GM21619 (cell line): ENCODE measurements around the gene KCNJ18.
A peak's percentile ranks its signal among the peaks of the same experiment; 100 is the strongest.
"Not testable (repeated sequence)": the region's sequence is repeated elsewhere in the genome, so short reads cannot be mapped to it uniquely, and the experiment has no call there.

ENCODE experiments used
- ATAC-seq: cut with Tn5 transposase; IDR thresholded peaks from one replicate; pipeline ENCODE4 v1.9.1; 2021; ENCODE audit not compliant: unreplicated experiment

The KCNJ18 gene

DNA sequence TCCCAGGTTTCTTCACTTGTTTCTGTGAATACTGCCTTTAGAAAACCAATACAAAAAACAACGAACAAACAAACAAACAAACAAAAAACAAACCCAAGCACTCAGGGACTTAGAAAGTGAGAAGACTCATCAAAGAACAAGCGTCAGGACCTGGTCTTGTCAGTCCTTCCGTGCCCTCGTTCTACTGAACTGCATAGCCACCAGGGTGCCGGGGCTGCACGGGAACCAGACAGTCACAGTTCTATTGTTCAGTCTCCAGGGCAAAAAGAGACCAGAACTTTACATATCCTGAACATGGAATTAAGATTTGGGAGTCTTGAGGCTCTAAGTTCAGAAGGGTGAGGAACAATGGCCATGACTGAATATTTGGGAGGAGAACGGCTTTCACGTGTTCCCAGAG is 28.2 kb downstream of the KCNJ18 start:
- not testable (repeated sequence) for ATAC-seq

DNA sequence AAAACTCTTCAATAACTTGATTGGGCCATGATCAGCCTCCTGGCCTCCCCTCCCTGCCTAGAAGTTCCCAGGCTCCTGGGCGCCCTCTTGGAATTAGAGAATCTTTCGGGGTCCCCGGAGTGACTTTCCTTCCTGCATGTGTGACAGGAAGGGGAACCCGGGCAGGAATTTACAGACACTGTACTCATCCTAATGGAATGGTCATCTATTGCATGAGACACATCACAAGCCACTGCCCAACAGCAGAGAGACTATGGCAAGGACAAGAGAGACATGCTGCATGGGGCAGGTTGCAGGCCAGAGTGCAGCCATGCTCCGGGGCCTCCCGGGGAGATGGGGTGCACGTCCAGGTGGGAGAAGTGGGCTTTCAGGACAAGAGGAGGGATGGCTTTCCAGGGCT is 29.9 kb downstream of the KCNJ18 start:
- ATAC-seq, result not testable (repeated sequence)

DNA sequence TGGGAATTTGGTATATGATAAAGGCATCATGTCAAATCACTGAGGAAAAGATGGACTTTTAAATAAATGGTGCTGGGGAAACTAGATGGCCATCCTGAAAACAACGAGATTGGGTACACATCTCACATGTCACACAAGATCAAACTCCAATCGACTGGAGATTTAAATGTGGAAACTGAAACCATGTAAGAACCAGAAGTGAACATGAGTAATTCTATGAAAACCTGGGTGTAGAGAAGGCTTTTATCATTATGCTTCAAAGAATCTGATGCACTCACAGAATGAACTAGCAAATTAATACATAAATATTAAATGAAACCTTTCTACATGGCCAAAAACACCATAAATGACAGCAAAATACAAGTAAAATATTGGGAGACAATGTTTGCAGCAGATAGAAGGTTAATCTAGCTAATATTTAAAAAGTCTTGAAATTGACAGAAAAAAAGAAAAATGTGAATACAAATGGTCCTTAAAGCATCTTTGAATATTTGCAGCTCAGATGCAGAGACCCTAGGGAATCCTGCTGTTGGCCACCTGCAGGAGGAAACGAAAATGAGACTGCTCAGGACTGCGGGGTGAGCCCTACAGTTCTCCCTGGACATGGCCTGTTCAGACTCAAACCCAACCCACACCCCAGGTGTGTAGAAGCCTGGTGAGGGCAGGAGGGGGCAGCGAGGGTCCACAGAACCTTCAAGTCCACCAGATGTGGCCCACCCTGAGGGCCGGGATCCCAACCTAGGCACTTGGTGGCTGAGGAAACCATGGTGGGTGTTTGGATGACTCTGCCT is 32.1 kb downstream of the KCNJ18 start:
- ATAC-seq, result not testable (repeated sequence)

- ATAC-seq, result not testable (repeated sequence)
Measured at GRCh38 chr17:21731076-21731475, 38.8 kb downstream of the KCNJ18 start.

DNA sequence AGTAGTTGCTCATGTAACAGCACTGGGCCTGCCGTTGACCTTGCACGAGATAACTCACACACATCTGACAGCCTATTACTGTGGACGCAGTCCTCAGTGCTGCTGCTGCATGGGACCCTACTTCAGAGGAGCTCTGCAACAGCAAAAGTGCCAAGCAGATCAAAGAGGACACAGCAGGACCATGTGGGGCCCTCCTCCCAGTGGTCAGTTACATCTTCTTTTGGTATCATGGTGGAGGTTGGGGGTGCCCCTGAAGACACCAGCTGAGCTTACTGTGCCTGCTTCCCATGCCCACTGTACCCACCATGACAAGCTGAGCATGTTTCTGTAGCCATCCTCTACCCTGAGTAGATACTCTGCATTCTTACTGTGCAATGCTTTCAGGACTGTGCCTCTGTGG is 41.6 kb downstream of the KCNJ18 start:
- ATAC-seq, result not testable (repeated sequence)

DNA sequence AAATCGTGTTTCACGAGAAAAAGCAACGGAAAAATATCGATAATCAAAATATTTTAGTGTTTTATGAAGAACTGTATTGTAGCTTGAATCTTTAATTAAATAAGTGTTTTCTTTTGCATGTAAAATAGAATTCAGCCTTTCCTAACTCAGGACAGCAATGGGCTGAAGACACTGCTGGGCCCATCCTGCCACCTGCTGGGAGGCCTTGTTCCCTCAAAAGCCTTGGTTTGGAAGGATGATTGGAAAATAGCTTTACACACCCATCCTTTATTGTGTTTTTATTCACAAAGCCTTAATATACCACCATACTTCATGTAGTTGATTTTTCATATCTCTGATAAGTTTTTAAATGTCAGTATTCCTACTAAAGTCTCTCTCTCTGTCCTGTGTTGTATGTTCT is 43.5 kb downstream of the KCNJ18 start:
- not testable (repeated sequence) for ATAC-seq

- ATAC-seq, result not testable (repeated sequence)
Measured at GRCh38 chr17:21737015-21737580, 44.8 kb downstream of the KCNJ18 start.

DNA sequence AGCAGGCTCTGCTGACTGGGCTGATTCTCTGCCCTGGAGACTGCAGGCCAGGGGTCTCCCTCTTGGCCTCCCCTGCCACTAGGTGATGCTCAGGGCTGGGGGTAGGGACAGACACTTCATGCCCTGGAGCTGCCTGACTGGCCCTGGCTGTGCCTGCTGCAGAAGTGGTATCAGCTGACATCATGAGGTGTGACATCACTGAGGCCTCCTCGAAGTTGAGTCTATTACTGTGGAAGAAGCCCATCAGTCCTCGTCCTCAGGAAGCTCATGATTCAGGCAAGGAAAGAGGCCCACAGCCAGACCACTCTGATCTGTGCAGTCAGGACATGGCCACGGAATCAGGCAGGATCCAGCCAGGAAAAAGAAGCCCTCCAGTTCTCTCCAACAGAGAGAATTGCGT is 45.9 kb downstream of the KCNJ18 start:
- not testable (repeated sequence) for ATAC-seq

DNA sequence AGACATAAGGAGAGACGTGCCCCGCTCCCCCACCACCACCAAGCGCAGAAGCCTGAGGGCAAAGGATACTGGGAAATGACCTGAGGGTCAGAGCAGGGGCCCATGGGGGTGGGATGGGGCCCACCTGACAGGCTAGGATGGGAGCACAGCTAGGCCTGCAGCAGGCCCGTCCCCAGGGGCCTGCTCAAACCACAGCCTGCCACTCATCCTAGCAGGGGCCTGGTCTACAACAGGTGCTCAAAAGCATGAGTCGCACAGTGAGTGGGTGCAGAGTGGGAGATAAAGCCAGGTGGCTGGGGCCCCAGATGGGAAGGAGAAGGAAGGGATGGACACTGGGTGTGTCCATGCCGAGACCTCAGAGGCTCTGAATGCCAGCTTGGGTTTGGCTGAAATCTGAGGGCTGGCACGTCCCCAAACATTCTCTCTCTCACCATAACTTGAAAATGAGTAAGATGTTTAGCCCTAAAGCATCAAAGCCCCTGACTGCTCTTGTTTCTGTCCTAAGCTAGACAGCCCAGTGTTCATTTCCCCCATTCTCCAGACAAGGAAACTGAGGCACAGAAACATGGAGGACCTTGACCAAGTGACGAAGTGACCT is 46.7 kb downstream of the KCNJ18 start:
- not testable (repeated sequence) for ATAC-seq

- peak; percentile 50 for ATAC-seq
Measured at GRCh38 chr17:21739485-21739884, 47.2 kb downstream of the KCNJ18 start.

GRCh38 chr17:21740836-21741235 is 48.5 kb downstream of the KCNJ18 start:
- ATAC-seq, result not testable (repeated sequence)

DNA sequence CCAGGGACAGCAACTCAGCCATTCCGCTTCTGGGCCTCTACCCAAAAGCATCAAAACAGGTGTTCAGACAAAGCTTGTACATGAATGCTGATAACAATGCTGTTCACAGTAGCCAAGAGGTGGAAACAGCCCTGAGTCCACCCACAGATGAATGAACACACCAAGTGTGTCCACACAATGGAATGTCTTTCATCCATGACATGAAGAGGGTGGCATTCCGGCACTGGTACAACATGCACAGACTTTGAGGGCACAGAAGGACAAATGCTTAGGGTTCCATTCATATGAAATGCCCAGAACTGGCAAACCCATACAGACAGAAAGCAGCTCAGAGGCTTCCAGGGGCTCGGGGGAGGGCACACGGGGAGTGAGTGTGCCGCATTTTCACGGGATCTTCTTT is 49.2 kb downstream of the KCNJ18 start:
- not testable (repeated sequence) for ATAC-seq

GRCh38 chr17:21742326-21742725 is 50.0 kb downstream of the KCNJ18 start:
- ATAC-seq, result no peak

DNA sequence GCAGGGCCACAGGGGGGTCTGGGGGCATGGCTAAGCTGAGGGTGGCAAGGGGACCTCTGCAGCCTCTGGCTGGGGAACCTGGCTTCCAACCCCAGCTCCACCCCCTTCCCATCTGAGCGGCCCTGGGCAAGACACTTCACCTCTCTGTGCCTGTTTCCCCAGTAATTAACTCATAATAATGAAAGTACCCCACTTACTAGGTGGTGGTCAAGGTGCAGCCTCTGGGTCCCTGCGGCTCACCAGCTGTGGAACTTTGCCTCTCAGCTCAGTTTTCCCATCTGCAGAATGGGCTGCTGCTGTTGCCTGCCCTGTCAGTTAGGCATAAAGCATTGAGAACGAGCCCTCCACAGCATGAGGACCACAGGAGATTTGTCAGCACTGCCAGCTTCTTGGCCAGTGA is 51.8 kb downstream of the KCNJ18 start:
- not testable (repeated sequence) for ATAC-seq

DNA sequence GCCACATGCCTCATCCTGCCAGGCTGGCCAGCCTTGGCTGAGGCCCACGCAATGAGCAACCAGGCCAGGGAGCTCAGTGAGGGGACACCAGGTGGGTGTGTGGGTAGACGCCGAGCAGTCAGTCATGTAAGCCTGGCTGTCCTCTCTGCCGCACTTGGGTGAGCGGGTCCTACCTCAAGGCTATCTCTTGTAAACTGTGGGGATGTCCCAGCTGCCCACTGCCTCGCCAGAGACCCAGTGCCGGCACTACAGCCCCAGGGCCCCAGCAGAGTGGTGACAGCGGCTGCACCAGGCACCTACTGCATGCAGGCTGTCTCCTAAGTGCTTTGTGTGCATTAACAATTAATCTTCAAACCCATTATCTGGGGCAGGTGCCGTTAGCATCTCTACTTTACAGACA is 52.3 kb downstream of the KCNJ18 start:
- not testable (repeated sequence) for ATAC-seq

DNA sequence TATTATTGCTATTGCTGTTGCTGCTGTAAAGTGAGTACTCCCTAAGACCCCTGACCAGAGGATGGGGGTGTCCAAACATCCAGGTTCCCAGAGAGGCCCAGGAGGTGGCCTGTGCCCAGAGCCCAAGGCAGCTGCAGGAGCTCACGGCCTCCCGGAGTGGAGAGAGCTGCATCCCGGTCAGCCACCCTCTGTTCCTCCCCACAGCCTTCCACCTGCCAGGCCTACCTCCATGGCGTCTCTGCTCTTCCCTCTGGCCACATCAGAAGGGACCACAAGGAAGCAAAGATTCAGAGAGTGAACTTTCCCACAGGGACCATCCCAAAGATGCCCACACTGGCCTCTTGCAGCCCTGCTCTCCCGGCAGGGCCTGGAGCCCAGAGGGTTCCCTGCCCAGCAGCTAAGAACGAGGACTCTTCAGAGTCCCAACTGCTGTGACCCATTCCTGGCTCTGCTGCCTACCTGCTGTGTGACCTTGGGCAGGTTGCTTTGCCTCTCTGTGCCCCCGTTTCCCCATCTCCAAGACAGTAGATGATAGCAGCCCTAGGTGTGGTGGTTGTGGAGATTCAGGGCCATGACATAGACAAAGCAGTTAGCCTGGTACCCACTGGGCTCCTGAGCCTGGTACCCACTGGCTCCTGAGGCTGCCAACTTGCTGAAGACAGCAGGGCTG is 53.2 kb downstream of the KCNJ18 start:
- not testable (repeated sequence) for ATAC-seq

- not testable (repeated sequence) for ATAC-seq
Measured at GRCh38 chr17:21746415-21746814, 54.1 kb downstream of the KCNJ18 start.

DNA sequence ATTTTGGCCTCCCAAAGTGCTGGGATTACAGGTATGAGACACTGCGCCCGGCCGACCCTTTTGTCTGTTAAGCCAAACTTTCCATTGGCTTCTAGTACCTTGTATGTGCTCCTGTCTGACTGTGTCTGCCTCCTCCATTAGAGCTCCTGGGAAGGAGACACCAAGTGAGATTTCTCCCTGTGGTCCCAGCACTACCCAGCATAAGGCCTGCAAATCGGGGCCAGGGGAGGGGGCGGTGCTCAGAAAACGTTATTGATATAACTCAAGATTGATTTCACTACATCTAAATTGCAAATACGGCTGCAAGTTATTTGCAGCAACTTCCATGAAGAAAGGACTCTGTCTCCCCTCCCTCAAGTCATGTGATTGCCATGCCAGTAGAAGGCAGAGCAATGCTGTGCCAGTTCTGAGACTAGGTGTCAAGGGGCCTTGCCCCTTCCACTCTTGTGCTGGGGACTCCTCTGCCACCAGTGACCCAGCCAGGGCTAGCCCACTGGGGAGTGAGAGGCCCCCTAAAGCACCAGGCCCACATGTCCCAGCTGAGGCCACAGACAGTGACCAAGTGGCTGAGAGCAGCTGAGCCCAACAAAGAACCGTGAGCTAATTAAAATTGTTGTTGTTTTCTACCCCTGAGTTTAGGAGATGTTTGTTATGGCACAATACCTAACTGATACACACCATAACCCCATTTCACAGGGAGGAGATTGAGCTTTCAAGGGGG is 55.0 kb downstream of the KCNJ18 start:
- not testable (repeated sequence) for ATAC-seq

DNA sequence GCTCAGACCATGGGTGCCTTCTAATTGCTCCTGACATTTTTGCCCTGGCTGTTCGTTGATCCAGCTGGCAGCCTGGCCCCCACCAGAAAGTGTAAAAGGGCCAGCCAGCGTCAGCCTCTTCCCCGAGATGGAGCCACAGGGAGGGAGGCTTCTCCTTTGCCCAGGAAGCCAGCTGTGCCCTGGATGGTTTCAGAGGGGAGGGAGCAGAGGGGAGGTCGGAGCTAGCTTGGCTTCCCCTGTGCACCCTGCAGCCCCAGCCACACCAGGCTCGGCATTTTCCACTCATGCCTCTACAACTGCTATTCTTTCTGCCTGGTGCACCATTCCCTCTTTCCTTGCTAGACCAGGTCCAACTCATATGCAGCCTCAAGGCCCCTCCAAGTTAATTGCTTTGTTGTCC is 56.4 kb downstream of the KCNJ18 start:
- not testable (repeated sequence) for ATAC-seq

- ATAC-seq, result not testable (repeated sequence)
Measured at GRCh38 chr17:21749696-21750531, 57.6 kb downstream of the KCNJ18 start.
